Stimulated activated CD8-positive, alpha-beta memory T cell treated with anti-CD3 and anti-CD28 coated beads, Interleukin-7, amount 100 ng/mL, for 4 hours (primary cell): ENCODE data around the gene PDZD4.

Experiments used
- DNase-seq, 2 donors: peaks; one replicate each; pipeline ENCODE4 v3.0.0-alpha.2; 2020; ENCODE audit warnings: low read depth in 2 of 2

PDZD4 gene, protein sequence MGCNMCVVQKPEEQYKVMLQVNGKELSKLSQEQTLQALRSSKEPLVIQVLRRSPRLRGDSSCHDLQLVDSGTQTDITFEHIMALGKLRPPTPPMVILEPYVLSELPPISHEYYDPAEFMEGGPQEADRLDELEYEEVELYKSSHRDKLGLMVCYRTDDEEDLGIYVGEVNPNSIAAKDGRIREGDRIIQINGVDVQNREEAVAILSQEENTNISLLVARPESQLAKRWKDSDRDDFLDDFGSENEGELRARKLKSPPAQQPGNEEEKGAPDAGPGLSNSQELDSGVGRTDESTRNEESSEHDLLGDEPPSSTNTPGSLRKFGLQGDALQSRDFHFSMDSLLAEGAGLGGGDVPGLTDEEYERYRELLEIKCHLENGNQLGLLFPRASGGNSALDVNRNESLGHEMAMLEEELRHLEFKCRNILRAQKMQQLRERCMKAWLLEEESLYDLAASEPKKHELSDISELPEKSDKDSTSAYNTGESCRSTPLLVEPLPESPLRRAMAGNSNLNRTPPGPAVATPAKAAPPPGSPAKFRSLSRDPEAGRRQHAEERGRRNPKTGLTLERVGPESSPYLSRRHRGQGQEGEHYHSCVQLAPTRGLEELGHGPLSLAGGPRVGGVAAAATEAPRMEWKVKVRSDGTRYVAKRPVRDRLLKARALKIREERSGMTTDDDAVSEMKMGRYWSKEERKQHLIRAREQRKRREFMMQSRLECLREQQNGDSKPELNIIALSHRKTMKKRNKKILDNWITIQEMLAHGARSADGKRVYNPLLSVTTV

GRCh38 chrX:153829799-153830639, at the start of gene PDZD4:
TSS of gene PDZD4 (minus strand) at chrX:153830544. CDS start at chrX:153830298, 246 bp downstream.
- no peak for DNase-seq

GRCh38 chrX:153879741-153880439, 49.5 kb upstream of the PDZD4 start:
- DNase-seq: no peak

GRCh38 chrX:153878969-153879653, 48.8 kb upstream of the PDZD4 start:
- DNase-seq: no peak

- DNase-seq: no peak
These were observed 48.0 kb upstream of the PDZD4 start for GRCh38 chrX:153878345-153878744.

DNA sequence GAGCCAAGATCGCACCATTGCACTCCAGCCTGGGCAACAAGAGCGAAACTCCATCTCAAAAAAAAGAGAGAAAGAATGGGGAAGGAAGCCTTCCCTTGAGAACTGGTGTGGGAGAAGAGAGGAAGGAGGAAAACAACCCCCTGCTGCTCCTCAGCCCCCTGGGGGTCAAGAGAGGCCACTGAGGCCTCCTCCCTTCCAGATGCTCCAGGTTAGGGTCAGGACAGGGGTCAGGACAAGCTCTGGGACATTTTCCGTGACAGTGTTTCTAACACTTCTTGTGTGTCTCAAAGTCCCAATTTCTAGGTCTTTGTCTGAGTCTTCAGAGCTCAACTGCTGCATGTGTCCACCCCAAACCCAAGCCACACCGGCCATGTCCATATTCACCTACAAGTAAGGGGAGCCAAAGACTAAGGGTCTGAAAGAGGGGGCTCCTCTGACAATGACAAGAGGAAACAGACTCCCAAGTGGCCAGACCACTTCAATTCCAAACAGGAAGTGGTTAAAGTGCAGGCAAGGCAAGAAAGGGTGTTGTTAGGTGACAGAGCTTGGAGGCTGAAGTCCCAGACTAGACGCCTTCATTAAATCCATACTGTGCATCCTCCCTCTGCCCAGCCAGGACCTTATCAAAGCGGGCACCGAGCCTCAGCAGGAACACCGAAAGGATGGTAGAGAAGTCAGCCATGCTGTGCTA, 47.4 kb upstream of the PDZD4 start:
- DNase-seq: no peak

GRCh38 chrX:153876112-153876491, 45.8 kb upstream of the PDZD4 start:
- DNase-seq: no peak

DNA sequence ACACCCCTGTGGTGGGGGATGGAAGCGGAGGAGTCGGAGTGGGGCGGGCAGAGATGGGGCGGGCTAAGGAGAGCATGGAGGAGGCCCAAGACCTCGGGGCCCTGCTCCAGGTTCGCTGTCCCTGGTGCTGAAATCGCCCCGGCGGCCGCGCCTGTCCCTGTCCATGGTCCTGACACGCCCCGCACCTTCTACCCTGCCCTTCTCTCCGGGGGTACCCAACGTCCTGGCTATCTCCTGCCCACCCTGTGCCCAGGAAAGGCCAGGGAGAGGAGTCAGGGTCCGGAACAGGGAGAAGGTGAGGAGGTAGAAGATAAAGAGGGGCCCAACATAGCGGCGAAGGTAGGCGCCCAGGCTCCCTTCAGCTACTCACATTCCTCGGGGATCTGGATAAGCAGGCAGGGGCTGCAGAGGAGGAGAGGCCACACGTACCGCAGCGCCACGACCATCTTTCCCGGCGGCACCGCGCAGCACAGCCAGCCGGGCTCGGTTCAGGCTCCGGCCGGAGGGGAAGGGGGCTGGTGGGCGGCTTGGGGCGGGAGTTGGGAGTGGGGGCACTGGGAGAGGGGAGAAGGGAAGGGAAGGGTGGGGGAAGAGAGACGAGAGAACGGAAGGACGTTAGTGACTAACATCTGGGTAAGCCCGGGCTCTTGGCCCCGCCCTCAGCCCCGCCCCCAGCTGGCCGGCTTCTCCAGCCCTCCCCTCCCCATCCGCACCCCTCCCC, 45.2 kb upstream of the PDZD4 start:
- peak; percentile 9 to 42 for DNase-seq

DNA sequence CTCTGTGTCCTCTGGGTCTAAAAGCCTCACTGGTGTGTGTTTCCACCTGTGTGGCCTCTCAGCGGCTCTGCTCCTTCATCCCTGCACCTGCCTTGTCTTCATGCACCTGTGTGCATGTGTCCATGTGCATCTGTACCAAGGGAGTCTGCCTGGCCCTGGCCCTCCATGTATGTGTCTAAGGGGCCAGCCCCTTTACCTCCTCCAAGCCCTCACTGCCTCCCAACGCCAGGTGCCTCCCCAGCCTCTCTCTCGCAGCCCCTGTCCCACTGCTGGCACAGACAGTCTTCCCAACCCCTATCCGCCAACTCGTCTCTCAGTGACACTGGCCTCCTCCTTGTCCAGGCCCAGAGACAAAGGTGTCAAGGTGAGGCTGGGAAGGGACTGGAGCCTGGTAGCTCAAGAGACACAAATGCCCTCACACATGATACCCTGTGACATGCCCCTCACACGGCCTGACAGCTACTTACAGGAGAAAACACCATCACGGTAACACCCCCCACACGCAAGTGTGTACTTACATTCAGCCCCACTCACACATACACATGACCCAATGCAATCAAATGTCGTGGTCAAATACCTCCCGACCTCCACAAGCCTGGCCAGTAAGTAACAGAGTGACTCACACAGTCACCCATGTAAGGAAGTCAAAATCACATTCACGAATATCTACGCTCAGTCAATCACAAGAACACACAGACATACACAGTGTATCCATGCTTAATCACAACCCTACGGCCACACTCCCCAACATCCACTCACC, 44.2 kb upstream of the PDZD4 start:
- DNase-seq: no peak

DNA sequence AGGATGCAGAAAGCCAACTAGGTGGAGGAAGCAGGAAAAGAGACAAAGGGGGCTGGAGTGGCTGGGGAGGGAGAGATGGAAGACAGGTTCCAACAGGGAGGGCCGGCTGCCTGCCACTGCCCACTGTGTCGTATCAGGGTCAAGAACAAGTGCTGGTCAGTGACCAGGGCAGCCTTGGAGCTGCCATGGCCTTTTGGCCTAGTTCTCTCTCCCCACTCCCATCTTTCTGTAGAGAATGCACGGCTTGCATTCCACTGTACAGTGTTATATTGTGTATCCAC, 43.7 kb upstream of the PDZD4 start:
- DNase-seq: no peak

DNA sequence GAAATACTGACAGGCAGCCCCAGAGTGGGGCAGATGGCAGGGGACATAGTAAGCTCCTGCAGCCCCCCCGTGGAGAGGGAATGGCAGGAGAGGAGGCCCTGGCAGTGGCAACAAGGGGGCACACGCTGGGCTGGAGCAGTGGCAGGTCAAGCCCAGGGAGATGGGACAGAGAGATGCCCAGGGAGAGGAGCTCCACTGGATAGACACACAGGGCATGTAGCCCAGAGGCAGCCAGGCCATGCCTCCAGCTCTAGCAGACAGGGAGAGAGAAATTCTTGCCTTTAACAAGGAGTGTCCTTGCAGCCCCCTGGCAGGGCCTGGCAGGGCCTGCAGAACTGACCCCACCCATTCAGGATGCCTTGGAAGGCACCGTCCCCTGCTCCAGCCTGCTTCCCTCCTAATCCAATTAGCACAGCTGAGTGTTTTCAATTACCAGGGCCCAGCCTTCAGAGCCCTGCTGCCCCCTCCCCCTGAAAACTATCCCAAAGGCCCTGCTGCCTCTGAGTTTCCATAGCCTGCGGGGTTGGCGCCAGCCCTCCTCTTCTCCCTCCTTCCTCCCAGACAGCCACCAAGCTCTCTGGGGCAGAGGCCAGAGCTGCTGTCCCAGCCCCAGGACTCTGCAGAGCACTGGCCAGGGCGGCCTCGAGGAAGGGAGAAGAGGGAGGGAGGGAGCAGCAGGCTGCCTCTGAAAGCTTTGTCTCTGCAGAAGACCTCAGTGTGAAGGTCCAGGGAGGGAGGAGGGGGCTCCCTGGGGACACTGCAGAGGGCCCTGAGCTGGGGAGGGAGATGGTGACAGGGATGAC, 43.1 kb upstream of the PDZD4 start:
- DNase-seq: no peak

DNA sequence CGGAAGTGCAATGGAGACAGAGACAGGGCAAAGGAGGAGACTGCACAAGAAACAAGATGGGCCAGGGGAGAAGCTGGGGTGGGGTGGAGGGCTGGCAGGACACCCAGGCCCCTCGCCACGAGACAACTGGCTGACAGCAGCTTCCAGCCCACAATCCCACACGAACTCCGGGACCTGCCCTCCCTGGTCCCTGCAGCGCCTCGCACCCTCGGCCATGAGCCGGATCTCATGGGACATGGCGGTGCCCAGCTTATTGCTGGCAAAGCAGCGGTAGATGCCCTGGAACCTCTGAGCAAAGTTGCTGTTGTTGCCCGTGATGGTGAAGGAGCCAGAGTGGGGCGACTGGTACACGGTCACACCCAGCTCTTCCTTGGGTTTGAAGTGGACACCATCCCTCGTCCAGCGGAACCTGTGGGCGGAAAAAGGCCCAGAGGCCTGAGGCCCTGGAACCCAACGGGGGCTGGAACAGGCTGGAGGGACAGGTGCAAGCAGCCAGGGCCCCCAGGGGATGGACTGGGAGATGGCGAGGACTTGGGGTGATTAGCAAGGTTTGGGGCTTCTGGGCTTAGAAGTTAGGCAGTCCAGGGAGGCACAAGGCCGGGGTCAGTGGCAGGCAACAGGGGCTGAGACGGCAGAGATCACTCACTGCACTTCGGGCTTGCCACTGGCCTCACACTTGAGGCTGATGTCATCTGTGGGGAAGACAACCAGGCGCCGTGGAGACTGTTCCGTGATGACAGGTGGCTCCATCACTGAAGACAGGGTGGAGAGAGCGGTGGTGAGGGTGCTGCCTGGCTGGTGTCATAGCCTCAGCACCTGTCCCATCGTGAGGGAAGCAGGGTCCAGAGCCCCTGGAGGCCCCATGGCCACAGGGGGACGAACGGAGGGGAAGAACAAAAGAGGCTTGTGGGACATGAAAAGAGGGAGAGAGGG, 41.9 kb upstream of the PDZD4 start:
- DNase-seq: no peak

GRCh38 chrX:153871451-153871850, 41.1 kb upstream of the PDZD4 start:
- DNase-seq: no peak

DNA sequence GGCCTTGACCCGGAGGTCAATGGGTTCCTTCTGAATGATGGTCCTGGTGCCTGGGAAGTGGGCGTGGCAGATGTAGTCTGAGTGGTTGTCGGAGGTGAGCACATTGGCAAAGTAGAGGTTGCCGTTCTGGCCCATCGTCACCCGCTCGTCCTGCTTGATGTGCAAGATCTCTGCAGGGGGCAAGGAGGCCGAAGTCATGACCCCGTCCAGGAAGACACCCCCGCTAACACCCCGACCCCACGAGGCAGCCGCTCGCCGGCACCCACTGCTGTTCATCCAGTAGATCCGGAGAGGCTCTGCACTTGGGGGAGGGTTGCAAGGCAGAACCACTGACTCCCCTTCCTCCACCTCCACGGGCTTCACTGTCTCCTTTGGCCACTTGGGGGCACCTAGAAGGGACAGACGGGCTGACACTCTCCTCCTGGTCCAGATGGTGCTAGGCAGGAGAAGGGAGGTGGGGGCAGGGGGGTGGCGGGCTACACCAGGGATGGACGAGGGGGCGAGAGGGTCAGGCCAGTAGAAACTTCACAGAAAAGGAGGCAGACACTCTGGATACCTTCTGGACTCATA, 40.5 kb upstream of the PDZD4 start:
- no peak for DNase-seq

- DNase-seq: no peak
These were observed 39.9 kb upstream of the PDZD4 start for GRCh38 chrX:153870288-153870690.

DNA sequence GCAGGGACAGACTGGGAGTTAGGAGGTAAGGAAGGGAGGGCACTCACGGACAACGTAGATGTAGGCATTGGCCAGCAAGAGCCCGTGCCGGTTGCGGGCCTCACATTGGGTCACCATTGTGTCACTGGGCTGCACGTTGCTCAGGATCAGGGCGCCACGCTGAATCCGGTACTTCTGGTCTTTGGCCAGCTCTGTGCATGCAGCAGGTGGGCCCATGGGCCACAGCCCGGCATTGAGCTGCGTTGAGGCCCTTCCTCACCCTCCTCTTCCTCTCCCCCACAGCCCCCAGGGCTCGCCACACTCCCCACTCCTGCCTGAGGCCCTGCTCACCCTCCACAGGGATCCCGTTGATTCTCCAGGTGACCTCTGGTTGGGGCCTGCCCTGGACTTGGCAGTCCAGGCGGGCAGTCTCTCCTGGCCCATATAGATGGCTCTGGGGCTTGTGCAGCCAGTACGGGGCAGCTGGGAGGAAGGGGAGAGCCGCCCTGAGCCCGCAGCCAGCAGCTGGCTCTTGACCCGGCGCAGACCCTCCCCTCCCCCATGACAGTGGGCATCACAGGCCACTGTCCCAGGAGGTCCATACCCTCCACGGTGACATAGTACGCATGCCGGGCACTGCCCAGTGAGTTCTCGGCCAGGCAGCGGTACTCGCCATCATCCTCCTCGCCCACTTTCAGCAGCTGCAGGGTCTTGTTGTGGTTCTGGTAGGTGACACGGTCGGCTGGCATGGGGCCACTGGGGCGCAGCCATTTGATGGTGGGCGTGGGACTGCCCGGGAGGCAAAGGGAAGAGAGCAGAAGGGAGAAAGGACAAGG, 39.3 kb upstream of the PDZD4 start:
- no peak for DNase-seq
